ENCODE measurements around the gene P2RY6. TPM values are rescaled to one million over a fixed set of nuclear protein-coding genes. Genes with fewer than 3 reads are reported as not detected.
A peak's percentile ranks its signal among the peaks of the same experiment; 100 is the strongest.

P2RY6 gene
- total RNA-seq, 1 experiment from 2014 or later: not detected

DNA sequence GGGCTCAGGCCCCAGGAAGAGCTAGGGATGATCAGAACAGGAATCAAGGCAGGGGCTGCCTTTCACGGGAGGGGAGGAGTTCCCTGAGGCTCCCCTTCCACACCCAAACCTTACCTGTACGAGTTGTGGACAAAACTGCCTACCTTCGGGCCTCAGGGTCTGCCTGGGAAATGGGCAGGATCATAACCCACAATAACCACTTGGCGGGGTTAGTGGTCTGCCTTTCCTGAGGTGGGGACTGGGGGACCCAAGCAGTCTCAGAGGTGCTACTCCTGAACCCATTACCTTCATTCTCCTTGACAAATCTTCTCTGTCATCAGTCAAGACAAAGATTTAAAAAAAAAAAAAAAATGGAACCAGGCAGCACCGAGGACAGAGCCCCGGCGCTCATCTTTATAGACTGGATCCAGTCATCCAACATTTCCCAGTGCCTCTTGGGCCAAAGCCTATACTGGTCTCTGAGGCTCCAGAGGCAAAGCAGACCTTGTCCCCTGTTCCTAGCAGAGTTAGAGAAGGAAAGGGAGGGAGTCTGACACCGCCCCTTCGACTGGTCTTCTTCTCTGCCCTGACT, 14.2 kb downstream of the P2RY6 start:
- no peak for DNase-seq (ENCODE audit: low read depth, low spot score)
- in situ Hi-C loops (cut with HindIII; ENCODE audit: low pct_unique_long_range_greater_than_20kb, low sequenced_read_pairs): no loop called here

DNA sequence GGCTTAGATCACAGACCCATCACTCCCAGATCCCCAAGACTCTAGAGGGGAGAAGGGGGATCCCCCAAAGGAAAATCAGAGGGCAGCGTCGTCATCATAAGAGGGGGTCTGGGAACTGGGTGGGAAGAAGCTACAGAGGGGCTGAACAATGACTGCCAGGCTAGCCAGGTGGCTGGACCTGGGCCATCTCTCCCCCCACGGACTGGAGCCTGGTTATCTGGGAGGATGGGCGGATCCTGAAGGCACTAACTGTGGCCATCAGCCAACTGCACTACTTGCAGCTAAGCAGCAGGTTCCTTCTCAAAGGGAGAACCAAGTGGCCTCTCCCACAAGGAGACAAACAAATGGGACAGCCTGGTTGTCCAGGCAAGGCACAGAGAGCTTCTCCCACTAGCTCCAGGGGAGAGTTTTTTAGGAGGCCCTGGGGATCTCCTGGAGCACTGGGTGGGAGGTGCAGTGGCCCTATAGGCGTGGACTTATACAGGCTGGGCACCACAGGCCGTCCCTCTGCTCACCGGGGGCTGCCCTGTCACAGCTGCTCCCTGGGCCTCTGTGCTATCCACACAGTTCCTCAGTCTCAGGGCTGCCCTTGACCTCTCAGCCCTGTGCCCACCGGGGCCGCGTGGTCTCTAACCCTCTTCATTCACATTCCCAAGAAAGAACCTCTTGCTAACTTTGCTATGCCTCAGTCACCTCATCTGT, 15.4 kb downstream of the P2RY6 start:
- no peak for DNase-seq (ENCODE audit: low read depth, low spot score)
- in situ Hi-C loops (cut with HindIII; ENCODE audit: low pct_unique_long_range_greater_than_20kb, low sequenced_read_pairs): no loop called here

- in situ Hi-C loops (cut with HindIII; ENCODE audit: low pct_unique_long_range_greater_than_20kb, low sequenced_read_pairs): no loop called here
- no peak for DNase-seq (ENCODE audit: low read depth, low spot score)
Measured at GRCh38 chr11:73288192-73288872, 16.2 kb downstream of the P2RY6 start.

- in situ Hi-C loops (cut with HindIII; ENCODE audit: low pct_unique_long_range_greater_than_20kb, low sequenced_read_pairs): no loop called here
Measured at GRCh38 chr11:73288873-73289707, 17.0 kb downstream of the P2RY6 start.

GRCh38 chr11:73290536-73290935, 18.4 kb downstream of the P2RY6 start:
- no peak for DNase-seq (ENCODE audit: low read depth, low spot score)
- in situ Hi-C loops (cut with HindIII; ENCODE audit: low pct_unique_long_range_greater_than_20kb, low sequenced_read_pairs): no loop called here

More at GRCh38 chr11:73288873-73289707, 17.0 kb downstream of the P2RY6 start:
- peak; percentile 87 for DNase-seq (ENCODE audit: low read depth, low spot score)

- DNase-seq (ENCODE audit: low read depth, low spot score): no peak
- in situ Hi-C loops (cut with HindIII; ENCODE audit: low pct_unique_long_range_greater_than_20kb, low sequenced_read_pairs): no loop called here
Measured at GRCh38 chr11:73291196-73291595, 19.1 kb downstream of the P2RY6 start.

DNA sequence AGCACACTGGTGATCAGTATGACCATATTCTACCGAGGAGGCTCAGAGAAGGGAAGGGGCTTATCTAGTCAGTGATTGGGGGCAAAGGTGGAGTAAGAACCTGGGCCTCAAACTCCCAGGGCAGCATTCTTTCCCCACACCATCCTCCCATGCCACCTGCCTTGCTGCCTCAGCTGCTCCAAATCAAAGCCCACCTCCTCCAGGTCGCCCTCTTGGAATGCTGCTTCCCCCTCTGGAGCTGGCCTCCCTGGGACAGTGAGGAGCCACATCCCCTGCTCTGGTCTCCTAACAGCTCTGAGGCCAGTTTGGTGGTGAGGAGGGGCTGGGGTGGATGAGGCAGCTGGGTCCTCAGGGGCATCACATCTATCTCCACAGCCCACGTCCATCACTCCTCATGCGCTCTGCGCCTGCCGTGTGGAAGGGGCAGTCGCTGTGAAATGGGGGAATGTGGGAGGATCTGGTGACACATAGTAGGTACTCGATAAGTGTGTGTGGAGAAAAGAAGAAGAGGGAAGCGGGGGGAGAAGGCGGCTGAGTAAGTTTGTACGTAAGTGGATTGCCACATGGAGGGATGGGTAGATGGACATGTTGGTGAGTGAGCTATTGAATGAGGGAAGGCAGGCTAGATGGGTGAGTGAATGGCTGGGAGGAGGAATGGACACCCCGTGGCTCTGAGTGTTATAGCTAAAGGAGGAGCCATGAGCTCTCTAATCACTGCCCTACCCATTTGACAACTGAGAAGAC, 19.8 kb downstream of the P2RY6 start:
- DNase-seq (ENCODE audit: low read depth, low spot score): peak; percentile 16
- in situ Hi-C loops (cut with HindIII; ENCODE audit: low pct_unique_long_range_greater_than_20kb, low sequenced_read_pairs): no loop called here

- DNase-seq (ENCODE audit: low read depth, low spot score): no peak
- in situ Hi-C loops (cut with HindIII; ENCODE audit: low pct_unique_long_range_greater_than_20kb, low sequenced_read_pairs): no loop called here
Measured at GRCh38 chr11:73292525-73292894, 20.4 kb downstream of the P2RY6 start.

- DNase-seq (ENCODE audit: low read depth, low spot score): no peak
- in situ Hi-C loops (cut with HindIII; ENCODE audit: low pct_unique_long_range_greater_than_20kb, low sequenced_read_pairs): no loop called here
Measured at GRCh38 chr11:73293356-73293936, 21.3 kb downstream of the P2RY6 start.

DNA sequence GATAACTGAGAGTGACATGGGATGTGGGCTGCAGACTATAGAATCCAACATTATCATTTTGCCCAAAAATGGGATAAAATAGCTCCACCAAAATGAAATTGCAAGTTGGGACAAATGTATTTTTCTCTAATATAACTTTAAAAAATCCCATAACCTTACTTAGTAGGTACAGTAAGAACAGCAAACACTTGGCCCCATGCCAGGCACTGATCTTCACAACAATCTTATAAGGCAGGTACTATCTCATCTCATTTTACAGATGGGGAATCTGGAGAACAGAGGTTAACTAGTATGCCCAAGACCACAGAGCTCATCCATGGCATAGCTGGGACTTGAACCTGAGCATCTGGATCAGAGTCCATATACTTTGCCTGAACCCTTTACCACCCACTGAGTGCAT, 22.5 kb downstream of the P2RY6 start:
- DNase-seq (ENCODE audit: low read depth, low spot score): no peak
- in situ Hi-C loops (cut with HindIII; ENCODE audit: low pct_unique_long_range_greater_than_20kb, low sequenced_read_pairs): no loop called here

GRCh38 chr11:73295241-73295995, 23.3 kb downstream of the P2RY6 start:
- DNase-seq (ENCODE audit: low read depth, low spot score): peak; percentile 85
- in situ Hi-C loops (cut with HindIII; ENCODE audit: low pct_unique_long_range_greater_than_20kb, low sequenced_read_pairs): no loop called here

- DNase-seq (ENCODE audit: low read depth, low spot score): no peak
- in situ Hi-C loops (cut with HindIII; ENCODE audit: low pct_unique_long_range_greater_than_20kb, low sequenced_read_pairs): no loop called here
Measured at GRCh38 chr11:73295996-73296318, 23.8 kb downstream of the P2RY6 start.

DNA sequence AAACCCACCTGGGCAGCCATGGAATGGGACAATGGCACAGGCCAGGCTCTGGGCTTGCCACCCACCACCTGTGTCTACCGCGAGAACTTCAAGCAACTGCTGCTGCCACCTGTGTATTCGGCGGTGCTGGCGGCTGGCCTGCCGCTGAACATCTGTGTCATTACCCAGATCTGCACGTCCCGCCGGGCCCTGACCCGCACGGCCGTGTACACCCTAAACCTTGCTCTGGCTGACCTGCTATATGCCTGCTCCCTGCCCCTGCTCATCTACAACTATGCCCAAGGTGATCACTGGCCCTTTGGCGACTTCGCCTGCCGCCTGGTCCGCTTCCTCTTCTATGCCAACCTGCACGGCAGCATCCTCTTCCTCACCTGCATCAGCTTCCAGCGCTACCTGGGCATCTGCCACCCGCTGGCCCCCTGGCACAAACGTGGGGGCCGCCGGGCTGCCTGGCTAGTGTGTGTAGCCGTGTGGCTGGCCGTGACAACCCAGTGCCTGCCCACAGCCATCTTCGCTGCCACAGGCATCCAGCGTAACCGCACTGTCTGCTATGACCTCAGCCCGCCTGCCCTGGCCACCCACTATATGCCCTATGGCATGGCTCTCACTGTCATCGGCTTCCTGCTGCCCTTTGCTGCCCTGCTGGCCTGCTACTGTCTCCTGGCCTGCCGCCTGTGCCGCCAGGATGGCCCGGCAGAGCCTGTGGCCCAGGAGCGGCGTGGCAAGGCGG, 24.5 kb downstream of the P2RY6 start:
- in situ Hi-C loops (cut with HindIII; ENCODE audit: low pct_unique_long_range_greater_than_20kb, low sequenced_read_pairs): no loop called here
- DNase-seq (ENCODE audit: low read depth, low spot score): no peak

GRCh38 chr11:73297231-73297590, 25.1 kb downstream of the P2RY6 start:
- in situ Hi-C loops (cut with HindIII; ENCODE audit: low pct_unique_long_range_greater_than_20kb, low sequenced_read_pairs): no loop called here
- DNase-seq (ENCODE audit: low read depth, low spot score): no peak

- DNase-seq (ENCODE audit: low read depth, low spot score): no peak
- in situ Hi-C loops (cut with HindIII; ENCODE audit: low pct_unique_long_range_greater_than_20kb, low sequenced_read_pairs): no loop called here
Measured at GRCh38 chr11:73297702-73298101, 25.6 kb downstream of the P2RY6 start.

- in situ Hi-C loops (cut with HindIII; ENCODE audit: low pct_unique_long_range_greater_than_20kb, low sequenced_read_pairs): no loop called here
- DNase-seq (ENCODE audit: low read depth, low spot score): no peak
Measured at GRCh38 chr11:73298233-73298632, 26.1 kb downstream of the P2RY6 start.
